Measurements from ENCODE around the gene MICU2. TPM values are rescaled to one million over a fixed set of nuclear protein-coding genes. Genes with fewer than 3 reads are reported as not detected.

The MICU2 gene
- total RNA-seq, 1 experiment from 2014 or later = 21.8 TPM

- CTCF ChIA-PET = interaction anchor here (0.7 kb wide), 1 partner anchor 10 kb away, joined by 3 read pairs; no protein-coding TSS in a partner anchor
- Mint-ChIP-seq H3K27ac (ENCODE audit: low read depth, unreplicated experiment) (no peak overlapping the region), H3K4me3 (ENCODE audit: unreplicated experiment) (no peak overlapping the region), H3K36me3 (ENCODE audit: insufficient read depth, unreplicated experiment) (no peaks in the 10 kb centered on the region), H3K4me1 (ENCODE audit: insufficient read depth, unreplicated experiment) (peaks cover 5% of the 10 kb centered on the region), H3K27me3 (ENCODE audit: insufficient read depth, unreplicated experiment) (no peaks in the 10 kb centered on the region), H3K9me3 (ENCODE audit: unreplicated experiment) (no peaks in the 10 kb centered on the region)
- BruUV-seq (replicated peaks) = no TSS peak
- intact Hi-C loops (cut with micrococcal nuclease) = no loop called here
- POLR2A ChIA-PET = no interaction called here
- TF ChIP-seq, protein P1, sequence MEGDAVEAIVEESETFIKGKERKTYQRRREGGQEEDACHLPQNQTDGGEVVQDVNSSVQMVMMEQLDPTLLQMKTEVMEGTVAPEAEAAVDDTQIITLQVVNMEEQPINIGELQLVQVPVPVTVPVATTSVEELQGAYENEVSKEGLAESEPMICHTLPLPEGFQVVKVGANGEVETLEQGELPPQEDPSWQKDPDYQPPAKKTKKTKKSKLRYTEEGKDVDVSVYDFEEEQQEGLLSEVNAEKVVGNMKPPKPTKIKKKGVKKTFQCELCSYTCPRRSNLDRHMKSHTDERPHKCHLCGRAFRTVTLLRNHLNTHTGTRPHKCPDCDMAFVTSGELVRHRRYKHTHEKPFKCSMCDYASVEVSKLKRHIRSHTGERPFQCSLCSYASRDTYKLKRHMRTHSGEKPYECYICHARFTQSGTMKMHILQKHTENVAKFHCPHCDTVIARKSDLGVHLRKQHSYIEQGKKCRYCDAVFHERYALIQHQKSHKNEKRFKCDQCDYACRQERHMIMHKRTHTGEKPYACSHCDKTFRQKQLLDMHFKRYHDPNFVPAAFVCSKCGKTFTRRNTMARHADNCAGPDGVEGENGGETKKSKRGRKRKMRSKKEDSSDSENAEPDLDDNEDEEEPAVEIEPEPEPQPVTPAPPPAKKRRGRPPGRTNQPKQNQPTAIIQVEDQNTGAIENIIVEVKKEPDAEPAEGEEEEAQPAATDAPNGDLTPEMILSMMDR (IDR thresholded peaks at IDR 0.05; ENCODE audit: unreplicated experiment) = no peak
- DNase-seq (ENCODE audit: unreplicated experiment) = no peak
Measured at GRCh38 chr13:21573920-21574712, 29.9 kb downstream of the MICU2 start.

- ChIA-PET CTCF (interaction anchor here (0.6 kb wide), 1 partner anchor 342 kb away, joined by 4 read pairs; no protein-coding TSS in a partner anchor), POLR2A (no interaction called here)
- intact Hi-C loops (cut with micrococcal nuclease) = no loop called here
- H3K9me3 Mint-ChIP-seq (ENCODE audit: unreplicated experiment) = no peaks in the 10 kb centered on the region
- TF ChIP-seq, protein P1 (IDR thresholded peaks at IDR 0.05; ENCODE audit: unreplicated experiment) = no peak
- H3K27ac Mint-ChIP-seq (ENCODE audit: low read depth, unreplicated experiment) = no peak overlapping the region
- no TSS peak for BruUV-seq (replicated peaks)
- H3K36me3 Mint-ChIP-seq (ENCODE audit: insufficient read depth, unreplicated experiment) = peaks cover 2% of the 10 kb centered on the region
- no peak overlapping the region for H3K4me3 Mint-ChIP-seq (ENCODE audit: unreplicated experiment)
- peaks cover 5% of the 10 kb centered on the region for H3K4me1 Mint-ChIP-seq (ENCODE audit: insufficient read depth, unreplicated experiment)
- no peaks in the 10 kb centered on the region for H3K27me3 Mint-ChIP-seq (ENCODE audit: insufficient read depth, unreplicated experiment)
- no peak for DNase-seq (ENCODE audit: unreplicated experiment)
Measured at GRCh38 chr13:21569686-21570085, 34.3 kb downstream of the MICU2 start.

DNA sequence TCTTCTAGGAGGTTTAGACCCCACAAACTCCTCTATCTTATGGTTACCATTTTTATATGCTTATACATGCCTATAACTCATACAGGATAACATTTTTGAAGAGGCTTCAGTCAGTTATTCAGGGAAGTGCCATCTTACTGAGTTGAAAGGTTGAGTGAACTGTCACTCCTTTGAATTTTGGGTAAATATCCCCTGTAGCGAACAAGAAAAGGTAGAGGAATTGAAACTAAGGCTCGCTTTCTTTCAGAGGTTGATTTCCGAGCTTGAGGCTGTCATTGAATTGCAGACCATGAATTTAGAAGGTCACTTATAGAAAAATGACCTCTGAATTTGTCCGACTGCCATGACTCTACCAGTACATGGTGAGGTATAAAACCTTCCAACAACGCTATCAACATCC is 35.1 kb downstream of the MICU2 start:
- Mint-ChIP-seq H3K27me3 (ENCODE audit: insufficient read depth, unreplicated experiment) (no peaks in the 10 kb centered on the region), H3K4me3 (ENCODE audit: unreplicated experiment) (no peak overlapping the region), H3K36me3 (ENCODE audit: insufficient read depth, unreplicated experiment) (peaks cover 11% of the 10 kb centered on the region), H3K9me3 (ENCODE audit: unreplicated experiment) (no peaks in the 10 kb centered on the region), H3K27ac (ENCODE audit: low read depth, unreplicated experiment) (no peak overlapping the region), H3K4me1 (ENCODE audit: insufficient read depth, unreplicated experiment) (peaks cover 5% of the 10 kb centered on the region)
- intact Hi-C loops (cut with micrococcal nuclease) = no loop called here
- no peak for DNase-seq (ENCODE audit: unreplicated experiment)
- CTCF ChIA-PET = no interaction called here
- POLR2A ChIA-PET = no interaction called here
- no TSS peak for BruUV-seq (replicated peaks)
- TF ChIP-seq, protein P1 (IDR thresholded peaks at IDR 0.05; ENCODE audit: unreplicated experiment) = no peak

- no peaks in the 10 kb centered on the region for H3K9me3 Mint-ChIP-seq (ENCODE audit: unreplicated experiment)
Measured at GRCh38 chr13:21567714-21568113, 36.3 kb downstream of the MICU2 start.

More at GRCh38 chr13:21567714-21568113, 36.3 kb downstream of the MICU2 start:
- Mint-ChIP-seq H3K27me3 (ENCODE audit: insufficient read depth, unreplicated experiment) (no peaks in the 10 kb centered on the region), H3K4me1 (ENCODE audit: insufficient read depth, unreplicated experiment) (peaks cover 5% of the 10 kb centered on the region), H3K4me3 (ENCODE audit: unreplicated experiment) (no peak overlapping the region), H3K36me3 (ENCODE audit: insufficient read depth, unreplicated experiment) (peaks cover 20% of the 10 kb centered on the region), H3K27ac (ENCODE audit: low read depth, unreplicated experiment) (no peak overlapping the region)
- ChIA-PET POLR2A (interaction anchor here (0.9 to 1.1 kb wide), 2 partner anchors 9 to 28 kb away, joined by 3 to 4 read pairs; no protein-coding TSS in a partner anchor), CTCF (interaction anchor here (0.8 to 1.4 kb wide), 2 partner anchors 9 to 15 kb away, joined by 3 to 4 read pairs; no protein-coding TSS in a partner anchor)
- no peak for DNase-seq (ENCODE audit: unreplicated experiment)
- intact Hi-C loops (cut with micrococcal nuclease) = no loop called here
- TF ChIP-seq, protein P1 (IDR thresholded peaks at IDR 0.05; ENCODE audit: unreplicated experiment) = no peak
- no TSS peak for BruUV-seq (replicated peaks)
